COR-L47 (cell line): ENCODE results near the gene KLK3.

Source experiments
- DNase-seq: peaks from one replicate; lab custom pipeline; 2025; lab: John Stamatoyannopoulos, UW

KLK3 gene

GRCh38 chr19:50831026-50831396, 23.7 kb upstream of the KLK3 start:
- no peak for DNase-seq

GRCh38 chr19:50832666-50833065, 22.0 kb upstream of the KLK3 start:
- DNase-seq = no peak

GRCh38 chr19:50833117-50833801, 21.5 kb upstream of the KLK3 start, which contains the start of gene KLK15:
Gene KLK15, minus strand, starts transcription at chr19:50833574. Its CDS starts 2,082 bp downstream, at chr19:50831492.
- DNase-seq = no peak

- no peak for DNase-seq
Observed at GRCh38 chr19:50833802-50834167, 20.9 kb upstream of the KLK3 start.

- DNase-seq = no peak
Observed at GRCh38 chr19:50835103-50835784, 19.5 kb upstream of the KLK3 start.

- DNase-seq = peak; percentile 70
Observed at GRCh38 chr19:50835785-50836542, 18.8 kb upstream of the KLK3 start.

GRCh38 chr19:50836543-50837195, 18.0 kb upstream of the KLK3 start:
- no peak for DNase-seq

GRCh38 chr19:50837300-50837699, 17.4 kb upstream of the KLK3 start:
- DNase-seq = no peak

- DNase-seq = no peak
Observed at GRCh38 chr19:50838239-50838638, 16.5 kb upstream of the KLK3 start.

- DNase-seq = no peak
Observed at GRCh38 chr19:50839712-50840655, 14.7 kb upstream of the KLK3 start.

- DNase-seq = no peak
Observed at GRCh38 chr19:50842130-50842529, 12.6 kb upstream of the KLK3 start.

- no peak for DNase-seq
Observed at GRCh38 chr19:50843205-50843604, 11.5 kb upstream of the KLK3 start.

GRCh38 chr19:50843701-50844221, 11.0 kb upstream of the KLK3 start:
- DNase-seq = peak; percentile 73

- peak; percentile 92 for DNase-seq
Observed at GRCh38 chr19:50844296-50844935, 10.3 kb upstream of the KLK3 start.

GRCh38 chr19:50850738-50851137, 4.0 kb upstream of the KLK3 start:
- DNase-seq = no peak

- DNase-seq = no peak
Observed at GRCh38 chr19:50851620-50852019, 3.1 kb upstream of the KLK3 start.

- DNase-seq = no peak
Observed at GRCh38 chr19:50857366-50857765, 2.7 kb downstream of the KLK3 start.

GRCh38 chr19:50858886-50859285, 4.2 kb downstream of the KLK3 start:
- peak; percentile 81 for DNase-seq

GRCh38 chr19:50859849-50860248, 5.1 kb downstream of the KLK3 start:
- no peak for DNase-seq

GRCh38 chr19:50861010-50861409, 6.3 kb downstream of the KLK3 start:
- DNase-seq = no peak
